Pons (tissue), 1 donor: Measurements from ENCODE around the gene SERPINF2.
"Not testable (repeated sequence)": the region's sequence is repeated elsewhere in the genome, so short reads cannot be mapped to it uniquely, and the experiment has no call there.

Source experiments
- DNase-seq: peaks from one replicate; pipeline ENCODE4 v3.0.0-alpha.2; 2016; ENCODE audit warnings: low spot score

SERPINF2 gene

GRCh38 chr17:1789936-1790335, 47.3 kb downstream of the SERPINF2 start:
- DNase-seq: no peak

- DNase-seq: no peak
Measured at GRCh38 chr17:1792495-1793446, 50.1 kb downstream of the SERPINF2 start.

- DNase-seq: no peak
Measured at GRCh38 chr17:1793447-1793806, 50.8 kb downstream of the SERPINF2 start.

- DNase-seq: peak; percentile 69
Measured at GRCh38 chr17:1796800-1797199, 54.1 kb downstream of the SERPINF2 start.

- DNase-seq: no peak
Measured at GRCh38 chr17:1797323-1797722, 54.7 kb downstream of the SERPINF2 start.

- DNase-seq: not testable (repeated sequence)
Measured at GRCh38 chr17:1797846-1798245, 55.2 kb downstream of the SERPINF2 start.

- DNase-seq: no peak
Measured at GRCh38 chr17:1800240-1800639, 57.6 kb downstream of the SERPINF2 start.

GRCh38 chr17:1800712-1801111, 58.0 kb downstream of the SERPINF2 start:
- no peak for DNase-seq

- DNase-seq: no peak
Measured at GRCh38 chr17:1802429-1802828, 59.8 kb downstream of the SERPINF2 start.

GRCh38 chr17:1803280-1803679, 60.6 kb downstream of the SERPINF2 start:
- DNase-seq: no peak
